ENCODE measurements around the gene ZFP1. TPM values are rescaled to one million over a fixed set of nuclear protein-coding genes. Genes with fewer than 3 reads are reported as not detected.

ZFP1 gene
- total RNA-seq, 2 donors from 2014 or later, result 8.1 to 14.6 TPM

DNA sequence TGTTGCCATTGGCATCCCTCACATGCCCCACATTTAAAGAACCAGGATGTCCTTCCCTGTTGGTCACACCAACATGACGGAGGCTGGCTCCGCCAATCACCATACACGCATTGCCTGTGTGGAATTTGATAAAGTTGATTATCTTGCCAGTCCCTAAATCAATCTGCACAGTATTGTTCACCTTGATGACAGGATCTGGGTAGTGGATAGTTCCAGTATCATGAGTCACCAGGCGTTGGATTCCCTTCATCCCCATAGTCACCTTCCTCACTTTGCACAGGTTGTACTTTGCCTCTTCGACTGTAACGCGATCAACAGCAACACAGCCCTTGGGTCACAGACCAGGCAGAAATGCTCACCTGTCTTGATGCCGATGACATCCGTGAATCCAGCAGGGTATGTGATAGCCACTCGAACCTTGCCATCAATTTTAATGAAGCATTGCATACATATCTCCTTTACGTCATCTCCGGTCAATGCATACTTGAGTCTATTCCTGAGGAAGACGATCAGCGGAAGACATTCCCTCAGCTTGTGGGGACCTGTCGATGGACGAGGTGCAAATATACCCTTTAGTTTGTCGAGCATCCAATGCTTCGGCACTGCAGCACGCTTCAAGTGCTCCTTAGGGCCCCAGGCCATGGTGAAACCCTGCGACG lies 44.4 kb downstream of the ZFP1 start:
- Histone ChIP-seq H3K27me3 (replicated peaks; ENCODE audit: insufficient read depth) (no peaks in the 10 kb centered on the region), H3K4me1 (ENCODE audit: control insufficient read depth in 1 of 2, low read depth in 2 of 2) (no peaks in the 10 kb centered on the region), H3K27ac (no peak overlapping the region), H3K9me3 (no peaks in the 10 kb centered on the region), H3K36me3 (no peaks in the 10 kb centered on the region), H3K4me3 (no peak overlapping the region)
- DNase-seq (ENCODE audit: low spot score), result no peak
- TF ChIP-seq, protein P1, sequence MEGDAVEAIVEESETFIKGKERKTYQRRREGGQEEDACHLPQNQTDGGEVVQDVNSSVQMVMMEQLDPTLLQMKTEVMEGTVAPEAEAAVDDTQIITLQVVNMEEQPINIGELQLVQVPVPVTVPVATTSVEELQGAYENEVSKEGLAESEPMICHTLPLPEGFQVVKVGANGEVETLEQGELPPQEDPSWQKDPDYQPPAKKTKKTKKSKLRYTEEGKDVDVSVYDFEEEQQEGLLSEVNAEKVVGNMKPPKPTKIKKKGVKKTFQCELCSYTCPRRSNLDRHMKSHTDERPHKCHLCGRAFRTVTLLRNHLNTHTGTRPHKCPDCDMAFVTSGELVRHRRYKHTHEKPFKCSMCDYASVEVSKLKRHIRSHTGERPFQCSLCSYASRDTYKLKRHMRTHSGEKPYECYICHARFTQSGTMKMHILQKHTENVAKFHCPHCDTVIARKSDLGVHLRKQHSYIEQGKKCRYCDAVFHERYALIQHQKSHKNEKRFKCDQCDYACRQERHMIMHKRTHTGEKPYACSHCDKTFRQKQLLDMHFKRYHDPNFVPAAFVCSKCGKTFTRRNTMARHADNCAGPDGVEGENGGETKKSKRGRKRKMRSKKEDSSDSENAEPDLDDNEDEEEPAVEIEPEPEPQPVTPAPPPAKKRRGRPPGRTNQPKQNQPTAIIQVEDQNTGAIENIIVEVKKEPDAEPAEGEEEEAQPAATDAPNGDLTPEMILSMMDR (IDR thresholded peaks at IDR 0.05), result no peak
- no peak for ATAC-seq (ENCODE audit: insufficient number of reproducible peaks, low FRiP score, low read depth)

DNA sequence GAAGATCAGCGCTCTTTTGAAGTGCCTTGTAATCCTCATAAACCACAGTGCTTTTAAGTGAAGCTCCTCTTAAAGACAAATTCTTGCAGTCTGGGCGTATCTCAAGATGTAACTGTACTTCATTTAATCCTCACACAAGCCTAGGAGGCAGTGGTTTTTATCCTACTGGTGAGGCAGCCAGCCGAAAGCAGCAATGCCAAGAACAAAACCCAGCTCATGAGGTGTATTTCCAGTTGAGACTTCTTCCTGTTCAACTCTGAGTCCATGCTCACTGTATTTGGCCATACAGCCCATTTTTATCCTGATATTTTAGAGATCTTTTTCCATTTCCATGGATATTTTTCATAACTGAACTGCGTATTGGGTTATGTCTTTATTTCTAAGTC lies 44.9 kb downstream of the ZFP1 start:
- Histone ChIP-seq H3K4me1 (ENCODE audit: control insufficient read depth in 1 of 2, low read depth in 2 of 2) (no peaks in the 10 kb centered on the region), H3K9me3 (no peaks in the 10 kb centered on the region), H3K27ac (no peak overlapping the region), H3K27me3 (replicated peaks; ENCODE audit: insufficient read depth) (no peaks in the 10 kb centered on the region), H3K4me3 (no peak overlapping the region), H3K36me3 (no peaks in the 10 kb centered on the region)
- ATAC-seq (ENCODE audit: insufficient number of reproducible peaks, low FRiP score, low read depth) (no peak), DNase-seq (ENCODE audit: low spot score) (no peak)
- TF ChIP-seq, protein P1 (IDR thresholded peaks at IDR 0.05), result no peak

DNA sequence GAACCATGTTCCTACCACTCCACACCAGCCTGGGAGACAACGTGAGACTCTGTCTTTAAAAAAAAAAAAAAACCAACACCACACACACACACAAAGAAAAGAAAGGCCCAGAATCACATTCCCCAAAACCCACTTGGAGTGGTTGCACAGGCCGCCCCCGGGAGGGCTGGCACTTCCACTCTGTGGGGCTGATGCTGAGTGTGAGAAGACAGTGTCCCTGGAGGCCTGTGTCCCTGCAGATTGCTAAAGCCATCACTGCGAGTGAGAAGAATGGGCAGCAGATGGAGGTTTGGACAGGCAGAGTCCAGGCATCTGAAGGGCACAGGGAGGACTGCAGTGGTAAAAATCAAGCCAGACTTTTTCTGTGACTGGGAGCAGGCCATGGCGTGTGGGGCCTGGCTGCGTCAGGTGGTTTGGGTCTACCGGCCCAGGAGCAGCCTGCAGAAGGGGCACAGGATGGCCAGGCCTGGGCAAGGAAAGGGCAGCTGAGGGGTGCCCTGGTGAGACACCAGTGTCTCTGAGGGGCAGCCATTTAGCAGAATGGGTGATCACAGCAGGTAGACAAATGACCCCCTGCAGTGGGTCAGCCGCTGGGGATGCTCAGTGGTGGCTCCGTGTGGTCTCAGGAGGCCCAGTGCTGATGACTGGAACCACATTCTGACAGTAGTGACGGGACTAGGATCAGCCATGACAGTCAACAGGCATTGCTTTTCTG lies 45.6 kb downstream of the ZFP1 start:
- ATAC-seq (ENCODE audit: insufficient number of reproducible peaks, low FRiP score, low read depth), result no peak
- Histone ChIP-seq H3K4me1 (ENCODE audit: control insufficient read depth in 1 of 2, low read depth in 2 of 2) (no peaks in the 10 kb centered on the region), H3K9me3 (no peaks in the 10 kb centered on the region), H3K27me3 (replicated peaks; ENCODE audit: insufficient read depth) (no peaks in the 10 kb centered on the region), H3K4me3 (no peak overlapping the region), H3K36me3 (no peaks in the 10 kb centered on the region), H3K27ac (no peak overlapping the region)
- no peak for DNase-seq (ENCODE audit: low spot score)
- TF ChIP-seq, protein P1 (IDR thresholded peaks at IDR 0.05), result no peak

DNA sequence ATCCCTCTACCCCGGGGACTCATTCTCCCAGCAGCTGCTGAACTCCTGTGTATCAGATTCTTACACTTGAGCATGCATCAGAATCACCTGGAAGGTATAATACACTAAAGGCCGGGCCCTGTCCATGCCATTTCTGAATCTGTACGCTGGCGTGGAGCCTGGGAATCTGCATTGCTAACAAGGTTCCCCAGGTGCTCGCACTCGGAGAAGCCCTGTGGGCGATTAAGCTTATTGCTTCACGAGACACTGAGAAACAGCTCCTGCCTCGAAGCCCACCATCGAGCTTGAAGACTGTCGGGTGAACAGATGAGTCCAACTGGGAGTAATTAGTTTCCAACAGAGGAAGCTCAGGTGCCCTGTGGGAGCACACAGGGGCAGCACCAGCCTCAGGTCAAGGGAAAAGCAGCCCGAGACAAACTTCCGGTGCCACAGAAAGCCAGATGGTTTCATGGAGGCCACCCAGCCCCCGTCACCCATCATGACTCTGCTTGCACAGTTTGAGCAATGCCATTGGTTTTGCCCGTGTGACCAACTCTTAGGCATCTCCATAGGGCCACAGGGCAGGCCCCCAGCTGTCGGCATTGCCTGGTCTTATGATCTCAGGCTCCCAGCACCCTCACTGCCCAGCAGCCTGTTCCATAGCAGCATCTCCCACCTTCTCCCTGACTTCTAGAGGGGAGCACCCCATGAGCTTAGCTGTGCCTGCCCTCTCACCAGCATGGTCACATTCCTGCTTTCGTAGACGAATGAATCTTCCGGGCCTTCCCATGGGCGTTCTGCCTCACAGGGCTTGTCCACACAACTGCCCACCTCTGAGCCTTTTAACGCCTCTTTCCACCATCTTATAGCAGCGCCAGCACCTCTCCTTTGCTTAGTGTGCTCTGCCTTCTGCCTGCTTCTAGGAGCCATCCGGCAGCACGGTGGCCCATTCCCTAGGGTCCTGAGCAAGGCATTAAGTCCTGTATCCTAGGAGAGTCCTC lies 47.8 kb downstream of the ZFP1 start:
- TF ChIP-seq, protein P1 (IDR thresholded peaks at IDR 0.05), result no peak
- DNase-seq (ENCODE audit: low spot score), result no peak
- no peaks in the 10 kb centered on the region for H3K27me3 ChIP-seq (replicated peaks; ENCODE audit: insufficient read depth)

DNA sequence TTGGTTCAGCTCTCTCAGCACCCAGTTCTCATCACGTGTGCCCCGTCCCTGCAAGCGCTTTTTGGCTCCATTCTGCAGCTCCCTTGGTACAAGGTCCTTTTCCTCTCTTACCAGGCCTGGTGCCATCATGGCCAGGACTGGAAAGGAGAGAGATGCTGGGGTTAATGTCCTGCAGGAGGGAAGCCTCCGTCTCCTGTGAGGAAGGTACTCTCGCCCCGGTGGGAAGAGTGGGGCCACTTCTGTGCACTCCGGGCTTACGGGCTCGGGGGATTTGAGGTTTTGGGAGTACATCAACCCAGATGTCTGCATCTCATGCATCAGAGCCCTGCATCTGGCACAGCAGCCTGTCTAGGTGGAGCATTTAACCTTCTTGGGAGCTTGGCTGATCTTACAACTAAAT lies 48.5 kb downstream of the ZFP1 start:
- Histone ChIP-seq H3K27ac (no peak overlapping the region), H3K4me1 (ENCODE audit: control insufficient read depth in 1 of 2, low read depth in 2 of 2) (peaks cover 7 to 20% of the 10 kb centered on the region in 2 donors), H3K9me3 (no peaks in the 10 kb centered on the region), H3K4me3 (no peak overlapping the region), H3K27me3 (replicated peaks; ENCODE audit: insufficient read depth) (no peaks in the 10 kb centered on the region), H3K36me3 (no peaks in the 10 kb centered on the region)
- DNase-seq (ENCODE audit: low spot score), result no peak
- TF ChIP-seq, protein P1 (IDR thresholded peaks at IDR 0.05), result no peak
- no peak for ATAC-seq (ENCODE audit: insufficient number of reproducible peaks, low FRiP score, low read depth)

More for the DNA sequence above, 47.8 kb downstream of the ZFP1 start:
- Histone ChIP-seq H3K36me3 (no peaks in the 10 kb centered on the region), H3K4me3 (no peak overlapping the region), H3K27ac (no peak overlapping the region), H3K9me3 (no peaks in the 10 kb centered on the region), H3K4me1 (ENCODE audit: control insufficient read depth in 1 of 2, low read depth in 2 of 2) (peaks cover 7 to 17% of the 10 kb centered on the region in 2 donors)
- ATAC-seq (ENCODE audit: insufficient number of reproducible peaks, low FRiP score, low read depth), result no peak

Measured in thoracic aorta (tissue), 2 donors.